Measurements from ENCODE around the gene RHCE. TPM values are rescaled to one million over a fixed set of nuclear protein-coding genes. Genes with fewer than 3 reads are reported as not detected.

Gene RHCE
- total RNA-seq, 1 donor from 2014 or later = 0.58 TPM

- ATAC-seq (no peak), DNase-seq (no peak)
- intact Hi-C loops (cut with DNase I) = no loop called here
- Histone ChIP-seq H3K4me1 (no peaks in the 10 kb centered on the region), H3K27me3 (no peaks in the 10 kb centered on the region), H3K27ac (no peak overlapping the region), H3K4me3 (no peak overlapping the region), H3K36me3 (peaks cover 87% of the 10 kb centered on the region), H3K9me3 (no peaks in the 10 kb centered on the region)
- TF ChIP-seq CTCF (IDR thresholded peaks at IDR 0.05) = no peak
Observed at GRCh38 chr1:25356441-25356840, 64.2 kb downstream of the RHCE start.

- ATAC-seq (no peak), DNase-seq (no peak)
- no peak for TF ChIP-seq CTCF (IDR thresholded peaks at IDR 0.05)
- peaks cover 82% of the 10 kb centered on the region for H3K36me3 ChIP-seq
- H3K27ac ChIP-seq = no peak overlapping the region
- no peak overlapping the region for H3K4me3 ChIP-seq
- no peaks in the 10 kb centered on the region for H3K27me3 ChIP-seq
- no peaks in the 10 kb centered on the region for H3K9me3 ChIP-seq
- intact Hi-C loops (cut with DNase I) = no loop called here
- H3K4me1 ChIP-seq = no peaks in the 10 kb centered on the region
Observed at GRCh38 chr1:25355841-25356395, 64.7 kb downstream of the RHCE start.

GRCh38 chr1:25349606-25350005 lies 71.0 kb downstream of the RHCE start:
- ATAC-seq = no peak
- Histone ChIP-seq H3K27me3 (no peaks in the 10 kb centered on the region), H3K27ac (no peak overlapping the region), H3K36me3 (peaks cover 63% of the 10 kb centered on the region), H3K9me3 (no peaks in the 10 kb centered on the region), H3K4me1 (no peaks in the 10 kb centered on the region), H3K4me3 (no peak overlapping the region)
- intact Hi-C loops (cut with DNase I) = no loop called here
- TF ChIP-seq CTCF (IDR thresholded peaks at IDR 0.05) = no peak
- no peak for DNase-seq

- intact Hi-C loops (cut with DNase I) = no loop called here
- H3K27ac ChIP-seq = no peak overlapping the region
- TF ChIP-seq CTCF (IDR thresholded peaks at IDR 0.05) = no peak
- no peak for DNase-seq
- H3K4me1 ChIP-seq = no peaks in the 10 kb centered on the region
- no peak for ATAC-seq
- no peaks in the 10 kb centered on the region for H3K27me3 ChIP-seq
- H3K36me3 ChIP-seq = peaks cover 62% of the 10 kb centered on the region
- no peaks in the 10 kb centered on the region for H3K9me3 ChIP-seq
- no peak overlapping the region for H3K4me3 ChIP-seq
Observed at GRCh38 chr1:25347556-25347955, 73.1 kb downstream of the RHCE start.

GRCh38 chr1:25343872-25344271 lies 76.8 kb downstream of the RHCE start:
- Histone ChIP-seq H3K4me1 (peaks cover 22% of the 10 kb centered on the region), H3K4me3 (no peak overlapping the region), H3K9me3 (no peaks in the 10 kb centered on the region), H3K27ac (no peak overlapping the region), H3K27me3 (no peaks in the 10 kb centered on the region), H3K36me3 (peaks cover 54% of the 10 kb centered on the region)
- ATAC-seq (no peak), DNase-seq (no peak)
- TF ChIP-seq CTCF (IDR thresholded peaks at IDR 0.05) = no peak
- intact Hi-C loops (cut with DNase I) = no loop called here

- Histone ChIP-seq H3K4me1 (peaks cover 22% of the 10 kb centered on the region), H3K36me3 (peaks cover 51% of the 10 kb centered on the region), H3K9me3 (no peaks in the 10 kb centered on the region), H3K27ac (no peak overlapping the region), H3K27me3 (no peaks in the 10 kb centered on the region), H3K4me3 (no peak overlapping the region)
- TF ChIP-seq CTCF (IDR thresholded peaks at IDR 0.05) = no peak
- DNase-seq = no peak
- no peak for ATAC-seq
- intact Hi-C loops (cut with DNase I) = no loop called here
Observed at GRCh38 chr1:25342846-25343245, 77.8 kb downstream of the RHCE start.
